Gastroesophageal sphincter (tissue), 4 donors: Measurements from ENCODE around the gene TUBB8. TPM values are rescaled to one million over a fixed set of nuclear protein-coding genes. Genes with fewer than 3 reads are reported as not detected.

Experiments
- ATAC-seq: fragments of 150-250 bp; one replicate; pipeline ENCODE4 v1.9.1; 2016; ENCODE audit warnings: mild to moderate bottlenecking, moderate library complexity
- H3K27ac ChIP-seq, 4 donors: fragments of 200-600 bp; sonication (generic) in 3 of 4; 1 replicate in 3 of 4; 2 replicates in 1 of 4; pipeline ENCODE4 v1.5.1; 2016 to 2019
- H3K27me3 ChIP-seq: fragments of 200-600 bp; sonication (generic); one replicate; pipeline ENCODE4 v1.5.1; 2019
- H3K36me3 ChIP-seq, 2 donors: fragments of 200-600 bp; sonication (generic); one replicate each; pipeline ENCODE4 v1.5.1; 2019; ENCODE audit warnings: control low read depth in 1 of 2
- H3K4me1 ChIP-seq, 3 donors: fragments of 200-600 bp; sonication (generic); 1 replicate in 2 of 3; 2 replicates in 1 of 3; pipeline ENCODE4 v1.5.1; 2016 to 2019; ENCODE audit warnings: control low read depth in 2 of 3
- H3K4me3 ChIP-seq, 2 donors: fragments of 200-600 bp; sonication (generic); one replicate each; pipeline ENCODE4 v1.5.1; 2019; ENCODE audit warnings: mild to moderate bottlenecking in 1 of 2, moderate library complexity in 1 of 2
- H3K9me3 ChIP-seq, 3 donors: fragments of 200-600 bp; sonication (generic); one replicate each; pipeline ENCODE4 v1.5.1; 2017 to 2019; ENCODE audit warnings: control low read depth in 2 of 3
- EP300 ChIP-seq: sonication (generic); formaldehyde crosslinking; IDR thresholded peaks from one replicate; pipeline ENCODE4 v1.6.1; 2017; ENCODE audit warnings: antibody characterized with exemption, mild to moderate bottlenecking
- POLR2A ChIP-seq, 2 donors: fragments of 450-650 bp; IDR thresholded peaks; one replicate each; pipeline ENCODE4 v1.6.1; 2017; ENCODE audit warnings: antibody characterized with exemption in 2 of 2, mild to moderate bottlenecking in 2 of 2, moderate library complexity in 1 of 2
- POLR2AphosphoS5 ChIP-seq: sonication (generic); formaldehyde crosslinking; IDR thresholded peaks from one replicate; pipeline ENCODE4 v1.6.1; 2017; ENCODE audit warnings: antibody characterized with exemption
- WGBS, 2 donors: methylation state at CpG; one replicate each; pipeline ENCODE4 v1.1.5; 2018; ENCODE audit warnings: low coverage in 1 of 2; 5-methylcytosine and 5-hydroxymethylcytosine counted together
- total RNA-seq, 4 donors: library from RNA; depleted of rRNA; stranded (reverse); fragments of >200 nt; gene quantifications; one replicate each; pipeline ENCODE4 v1.1.0, GENCODE V29; 2016
- TF ChIP-seq, protein P1 (sequence below), 4 experiments: fragments of 200-600 bp in 2 of 4; fragments of 450-650 bp in 2 of 4; sonication (generic) in 1 of 4; IDR thresholded peaks; one replicate each; pipeline ENCODE4 v1.5.1; 2017 to 2019; ENCODE audit warnings: antibody characterized with exemption in 4 of 4, mild to moderate bottlenecking in 2 of 4, moderate library complexity in 2 of 4

TUBB8 gene
- total RNA-seq = not detected

DNA sequence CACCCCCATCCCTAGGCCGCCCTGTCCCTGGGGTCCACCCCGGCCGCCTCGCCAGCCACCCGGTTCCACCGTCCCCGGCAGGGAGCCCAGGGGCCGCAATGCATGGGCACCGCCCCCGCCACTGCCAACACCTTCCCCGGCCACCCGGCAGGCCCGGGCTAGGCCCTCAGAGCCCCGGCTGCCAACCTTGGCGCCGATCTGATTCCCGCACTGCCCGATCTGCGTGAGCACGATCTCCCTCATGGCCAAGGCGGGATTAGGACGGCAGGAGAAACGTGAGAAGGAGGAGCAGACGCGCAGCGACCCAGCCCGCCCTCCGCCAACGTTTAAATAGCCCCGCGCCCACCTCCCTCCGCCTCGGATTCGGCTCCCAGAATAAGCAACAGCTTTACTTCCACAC lies at the start of gene TUBB8:
Gene TUBB8 (minus strand): TSS at position 301 of the 400 bp plus-strand sequence. CDS start 58 bp downstream, at position 243.
- no peak for ATAC-seq
- Histone ChIP-seq H3K27me3 (no peaks in the 10 kb centered on the region), H3K27ac (no peak within 1 kb of the TSS), H3K36me3 (no peaks in the 10 kb centered on the region), H3K4me1 (no peaks in the 10 kb centered on the region), H3K4me3 (no peak within 1 kb of the TSS), H3K9me3 (no peaks in the 10 kb centered on the region)
- WGBS, 2 donors = no CpG with 5 or more reads among the region's 34 CpGs
- TF ChIP-seq POLR2A (IDR thresholded peaks at IDR 0.05) (no peak), POLR2AphosphoS5 (no peak), EP300 (no peak)
- TF ChIP-seq, protein P1, sequence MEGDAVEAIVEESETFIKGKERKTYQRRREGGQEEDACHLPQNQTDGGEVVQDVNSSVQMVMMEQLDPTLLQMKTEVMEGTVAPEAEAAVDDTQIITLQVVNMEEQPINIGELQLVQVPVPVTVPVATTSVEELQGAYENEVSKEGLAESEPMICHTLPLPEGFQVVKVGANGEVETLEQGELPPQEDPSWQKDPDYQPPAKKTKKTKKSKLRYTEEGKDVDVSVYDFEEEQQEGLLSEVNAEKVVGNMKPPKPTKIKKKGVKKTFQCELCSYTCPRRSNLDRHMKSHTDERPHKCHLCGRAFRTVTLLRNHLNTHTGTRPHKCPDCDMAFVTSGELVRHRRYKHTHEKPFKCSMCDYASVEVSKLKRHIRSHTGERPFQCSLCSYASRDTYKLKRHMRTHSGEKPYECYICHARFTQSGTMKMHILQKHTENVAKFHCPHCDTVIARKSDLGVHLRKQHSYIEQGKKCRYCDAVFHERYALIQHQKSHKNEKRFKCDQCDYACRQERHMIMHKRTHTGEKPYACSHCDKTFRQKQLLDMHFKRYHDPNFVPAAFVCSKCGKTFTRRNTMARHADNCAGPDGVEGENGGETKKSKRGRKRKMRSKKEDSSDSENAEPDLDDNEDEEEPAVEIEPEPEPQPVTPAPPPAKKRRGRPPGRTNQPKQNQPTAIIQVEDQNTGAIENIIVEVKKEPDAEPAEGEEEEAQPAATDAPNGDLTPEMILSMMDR (IDR thresholded peaks at IDR 0.05) = no peak

DNA sequence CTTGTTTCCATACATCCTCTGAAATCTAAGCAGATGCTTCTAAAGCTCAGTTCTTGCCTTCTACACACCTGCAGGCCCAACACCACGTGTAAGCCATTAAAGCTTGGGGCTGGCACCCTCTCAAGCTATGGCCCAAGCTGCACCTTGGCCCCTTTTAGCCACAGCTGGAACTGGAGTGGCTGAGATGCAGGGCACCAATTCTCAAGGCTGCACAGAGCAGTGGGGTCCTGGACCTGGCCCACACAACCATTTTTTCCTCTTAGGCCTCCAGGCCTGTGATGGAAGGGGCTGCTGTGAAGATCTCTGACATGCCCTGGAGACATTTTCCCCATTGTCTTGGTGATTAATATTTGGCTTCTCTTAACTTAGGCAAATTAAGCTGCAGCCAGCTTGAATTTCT lies 47.4 kb upstream of the TUBB8 start:
- H3K4me3 ChIP-seq = no peak overlapping the region
- no peaks in the 10 kb centered on the region for H3K27me3 ChIP-seq
- H3K4me1 ChIP-seq = no peaks in the 10 kb centered on the region
- no peaks in the 10 kb centered on the region for H3K36me3 ChIP-seq
- WGBS, 2 donors = 0% methylated on average over 1 of the region's 1 CpG
- no peak for TF ChIP-seq POLR2A (IDR thresholded peaks at IDR 0.05)
- no peak overlapping the region for H3K27ac ChIP-seq
- ATAC-seq = no peak
- peaks cover 0 to 19% (median 0%) of the 10 kb centered on the region in 3 donors for H3K9me3 ChIP-seq

DNA sequence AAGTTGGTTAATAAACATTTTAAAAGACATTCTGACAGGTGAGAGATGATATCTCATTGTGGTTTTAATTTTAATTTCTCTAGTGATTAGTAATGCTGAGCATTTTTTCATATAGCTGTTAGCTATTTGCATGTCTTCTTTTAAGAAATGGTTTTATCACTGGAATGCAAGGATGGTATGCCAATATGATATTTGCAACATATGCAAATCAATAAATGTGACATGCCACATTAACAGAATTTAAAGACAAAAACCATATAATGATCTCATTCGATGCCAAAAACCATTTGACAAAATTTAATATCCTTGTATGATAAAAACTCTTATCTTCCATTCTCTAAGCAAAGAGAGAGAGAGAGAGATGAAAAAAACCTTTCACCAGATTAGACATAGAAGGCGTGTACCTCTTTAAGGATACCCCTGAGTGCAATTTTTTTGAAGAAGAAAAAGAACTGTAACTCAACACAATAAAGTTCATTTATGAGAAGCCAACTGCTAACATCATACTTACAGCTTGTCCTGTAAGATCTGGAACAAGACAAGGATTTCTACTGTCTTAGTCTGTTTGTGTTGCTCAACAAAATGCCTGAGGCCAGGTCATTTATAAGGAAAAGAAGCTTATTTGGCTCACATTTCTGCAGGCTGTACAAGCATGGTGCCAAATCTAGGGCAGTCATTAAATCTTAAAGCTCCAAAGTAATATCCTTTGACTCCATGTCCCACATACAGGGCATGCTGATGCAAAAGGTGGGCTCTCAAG lies 46.4 kb upstream of the TUBB8 start:
- H3K36me3 ChIP-seq = no peaks in the 10 kb centered on the region
- no peaks in the 10 kb centered on the region for H3K4me1 ChIP-seq
- H3K27me3 ChIP-seq = no peaks in the 10 kb centered on the region
- 61% methylated on average over 2 of the region's 2 CpGs for WGBS, 2 donors
- no peak overlapping the region for H3K27ac ChIP-seq
- no peak overlapping the region for H3K4me3 ChIP-seq
- TF ChIP-seq, protein P1 (IDR thresholded peaks at IDR 0.05) = no peak
- TF ChIP-seq POLR2AphosphoS5 = no peak
- TF ChIP-seq EP300 = no peak
- TF ChIP-seq POLR2A (IDR thresholded peaks at IDR 0.05) = no peak
- no peak for ATAC-seq
- H3K9me3 ChIP-seq = peaks cover 0 to 19% (median 0%) of the 10 kb centered on the region in 3 donors

DNA sequence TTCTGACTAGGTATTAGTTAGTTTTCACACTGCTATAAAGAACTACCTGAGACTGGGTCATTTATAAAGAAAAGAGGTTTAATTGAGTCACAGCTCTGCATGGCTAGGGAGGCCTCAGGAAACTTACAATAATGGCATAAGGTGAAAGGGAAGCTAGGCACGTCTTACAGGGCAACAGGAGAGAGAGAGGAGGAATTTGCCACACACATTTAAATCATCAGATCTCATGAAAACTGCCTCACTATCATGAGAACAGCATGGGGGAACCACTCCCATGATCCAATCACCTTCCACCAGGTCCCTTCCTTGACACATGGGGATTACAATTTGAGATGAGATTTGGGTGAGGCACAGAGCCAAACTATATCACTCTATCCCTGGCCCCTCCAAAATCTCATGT lies 45.5 kb upstream of the TUBB8 start:
- Histone ChIP-seq H3K4me1 (no peaks in the 10 kb centered on the region), H3K4me3 (no peak overlapping the region), H3K9me3 (peaks cover 0 to 19% (median 0%) of the 10 kb centered on the region in 3 donors), H3K27me3 (no peaks in the 10 kb centered on the region), H3K27ac (no peak overlapping the region), H3K36me3 (no peaks in the 10 kb centered on the region)
- TF ChIP-seq, protein P1 (IDR thresholded peaks at IDR 0.05) = no peak
- TF ChIP-seq POLR2AphosphoS5 (no peak), POLR2A (IDR thresholded peaks at IDR 0.05) (no peak), EP300 (no peak)
- no peak for ATAC-seq
- WGBS, 2 donors = 17 to 20% methylated on average over 1 of the region's 1 CpG

DNA sequence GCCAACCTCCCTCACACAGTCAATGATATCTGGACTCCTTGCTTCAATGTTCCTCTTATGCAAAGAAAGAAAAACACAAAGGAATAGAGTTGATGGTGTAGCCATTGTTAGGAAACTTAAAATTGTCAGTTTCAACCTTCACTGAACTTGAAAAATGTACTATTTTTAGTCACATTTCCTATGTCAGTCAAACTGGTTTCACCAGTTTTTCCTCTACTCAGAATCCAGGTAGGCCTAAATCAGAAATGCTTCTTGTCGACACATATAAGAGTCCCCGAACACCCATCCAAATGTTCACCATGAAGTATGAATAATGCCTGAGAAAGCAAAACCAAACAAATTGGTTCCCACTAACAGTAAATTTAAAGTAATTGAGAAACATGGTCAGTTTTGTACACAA lies 43.8 kb upstream of the TUBB8 start:
- Histone ChIP-seq H3K36me3 (no peaks in the 10 kb centered on the region), H3K27ac (no peak overlapping the region), H3K4me3 (no peak overlapping the region), H3K9me3 (peaks cover 0 to 19% (median 0%) of the 10 kb centered on the region in 3 donors), H3K4me1 (no peaks in the 10 kb centered on the region), H3K27me3 (no peaks in the 10 kb centered on the region)
- no peak for ATAC-seq
- 96% methylated on average over 2 of the region's 2 CpGs for WGBS, 2 donors
- TF ChIP-seq POLR2A (IDR thresholded peaks at IDR 0.05) (no peak), POLR2AphosphoS5 (no peak), EP300 (no peak)
- TF ChIP-seq, protein P1 (IDR thresholded peaks at IDR 0.05) = no peak
